Iris pigment epithelial cell (primary cell): ENCODE data around the gene RBKS.

Experiments used
- DNase-seq: peaks from one replicate; pipeline ENCODE4 v3.0.0-alpha.2; 2011; ENCODE audit warnings: low read depth

The RBKS gene

DNA sequence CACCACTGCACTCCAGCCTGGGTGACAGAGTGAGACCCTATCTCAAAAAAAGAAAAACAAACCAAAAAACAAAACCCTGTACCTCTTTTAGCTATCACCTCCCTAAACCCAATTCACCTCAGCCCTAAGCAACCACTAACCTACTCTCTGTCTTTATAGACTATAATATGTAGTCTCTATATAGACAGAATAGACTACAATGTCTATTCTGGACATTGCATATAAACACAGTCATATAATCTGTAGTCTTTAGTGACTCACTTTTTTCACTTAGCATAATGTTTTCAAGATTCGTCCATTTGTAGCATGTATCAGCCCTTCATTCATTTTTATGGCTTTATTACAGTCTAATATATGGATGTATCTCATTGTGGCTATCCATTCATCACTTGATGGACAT, 155.9 kb downstream of the RBKS start:
- DNase-seq = no peak
